NT2/D1 (cell line): Measurements from ENCODE around the gene WASHC4.
A peak's percentile ranks its signal among the peaks of the same experiment; 100 is the strongest.
"Not testable (repeated sequence)": the region's sequence is repeated elsewhere in the genome, so short reads cannot be mapped to it uniquely, and the experiment has no call there.

Source experiments
- DNase-seq: peaks from one replicate; pipeline ENCODE4 v3.0.0-alpha.2; 2011; ENCODE audit warnings: low read depth, low spot score
- H3K27me3 ChIP-seq: 2 replicates; pipeline ENCODE4 v1.6.0; 2011; ENCODE audit warnings: mild to moderate bottlenecking; ENCODE audit not compliant: insufficient read length, insufficient read depth
- H3K36me3 ChIP-seq: 2 replicates; pipeline ENCODE4 v1.6.1; 2011; ENCODE audit warnings: mild to moderate bottlenecking, low read length, mixed read lengths; ENCODE audit not compliant: insufficient read depth, insufficient read length
- H3K4me1 ChIP-seq: 2 replicates; pipeline ENCODE4 v1.5.1; 2011; ENCODE audit not compliant: insufficient read depth, insufficient read length
- H3K4me3 ChIP-seq: 2 replicates; pipeline ENCODE4 v1.5.1; 2011; ENCODE audit warnings: low read depth; ENCODE audit not compliant: insufficient read length
- H3K9ac ChIP-seq: 2 replicates; pipeline ENCODE4 v1.6.0; 2011; ENCODE audit warnings: low read depth; ENCODE audit not compliant: insufficient read length
- H3K9me3 ChIP-seq: 2 replicates; pipeline ENCODE4 v1.5.1; 2011; ENCODE audit warnings: mild to moderate bottlenecking, low read length; ENCODE audit not compliant: insufficient read depth
- SUZ12 ChIP-seq: IDR thresholded peaks from 2 replicates; pipeline ENCODE4 v1.6.1; 2011; ENCODE audit not compliant: insufficient read length, insufficient read depth; ENCODE audit errors: extremely low read depth
- YY1 ChIP-seq: IDR thresholded peaks from 2 replicates; pipeline ENCODE4 v1.6.1; 2011; ENCODE audit not compliant: insufficient read length, insufficient read depth
- ZNF274 ChIP-seq: IDR thresholded peaks from 2 replicates; pipeline ENCODE4 v1.6.1; 2011; ENCODE audit warnings: mild to moderate bottlenecking, low read depth, low read length

WASHC4 gene

GRCh38 chr12:105083551-105084105 lies 23.9 kb upstream of the WASHC4 start:
- H3K9ac ChIP-seq, result peak overlapping the region; percentile 44
- peaks cover 7% of the 10 kb centered on the region for H3K9me3 ChIP-seq
- peaks cover 23% of the 10 kb centered on the region for H3K27me3 ChIP-seq
- no peaks in the 10 kb centered on the region for H3K36me3 ChIP-seq
- TF ChIP-seq YY1 (no peak), SUZ12 (no peak), ZNF274 (no peak)
- DNase-seq, result no peak
- no peaks in the 10 kb centered on the region for H3K4me1 ChIP-seq
- peak overlapping the region; percentile 54 for H3K4me3 ChIP-seq

DNA sequence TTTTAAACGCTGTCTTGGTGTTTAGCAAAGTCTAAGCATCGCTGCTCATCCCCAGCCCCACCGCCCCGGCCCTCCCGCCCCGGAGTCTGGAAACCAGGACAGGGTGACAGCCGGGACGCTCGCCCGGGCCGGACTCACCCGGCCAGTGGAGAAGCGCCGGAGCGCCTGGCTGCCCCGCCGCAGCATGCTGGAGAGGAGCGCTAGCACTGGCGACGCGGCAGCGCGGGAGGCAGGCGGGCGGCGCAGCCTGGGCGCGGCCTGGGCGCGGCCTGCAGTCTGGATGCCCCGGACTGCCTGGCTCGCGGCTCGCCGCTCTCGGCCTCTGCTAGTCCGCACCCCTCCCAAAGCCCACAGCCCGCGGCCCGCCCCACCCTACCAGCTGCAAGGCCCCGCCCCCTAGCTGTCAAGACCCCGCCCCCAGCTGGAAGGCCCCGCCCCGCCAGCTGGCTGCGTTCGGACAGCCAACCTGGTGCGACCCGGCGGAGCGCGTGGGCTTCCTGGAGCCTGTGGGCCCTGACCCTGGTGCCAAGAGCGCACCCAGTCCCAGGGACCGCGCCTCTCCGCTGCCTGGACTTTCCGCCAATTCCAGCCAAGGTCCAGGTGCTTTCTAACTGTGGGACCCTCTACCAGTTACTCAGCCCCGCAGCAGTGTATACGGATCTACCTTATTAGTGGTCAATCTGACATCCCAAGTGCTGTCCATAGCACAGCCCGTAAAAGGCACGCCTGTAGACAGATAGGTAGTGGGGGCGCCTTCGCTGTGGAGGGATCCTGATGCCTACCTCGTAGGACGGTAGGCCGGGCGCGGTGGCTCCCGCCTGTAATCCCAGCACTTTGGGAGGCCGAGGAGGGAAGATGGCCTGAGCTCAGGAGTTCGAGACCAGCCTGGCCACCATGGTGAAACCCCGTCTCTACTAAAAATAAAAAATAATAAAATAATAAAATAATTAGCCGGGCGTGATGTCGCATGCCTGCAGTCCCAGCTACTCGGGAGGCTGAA lies 23.0 kb upstream of the WASHC4 start, which contains the start of gene ALDH1L2:
ALDH1L2 (minus strand) TSS at position 208 of the 1,000 bp plus-strand sequence; CDS start at position 186, 22 bp downstream.
- peak within 1 kb of the TSS; percentile 44 for H3K9ac ChIP-seq
- peaks cover 23% of the 10 kb centered on the region for H3K27me3 ChIP-seq
- peaks cover 7% of the 10 kb centered on the region for H3K9me3 ChIP-seq
- no peaks in the 10 kb centered on the region for H3K36me3 ChIP-seq
- H3K4me3 ChIP-seq, result peak within 1 kb of the TSS; percentile 54
- H3K4me1 ChIP-seq, result no peaks in the 10 kb centered on the region
- TF ChIP-seq SUZ12 (no peak), YY1 (no peak), ZNF274 (no peak)
- DNase-seq, result peak; percentile 61

- TF ChIP-seq SUZ12, result no peak
- TF ChIP-seq YY1, result no peak
- no peak for TF ChIP-seq ZNF274
- DNase-seq, result no peak
Measured at GRCh38 chr12:105085501-105085900, 22.0 kb upstream of the WASHC4 start.

DNA sequence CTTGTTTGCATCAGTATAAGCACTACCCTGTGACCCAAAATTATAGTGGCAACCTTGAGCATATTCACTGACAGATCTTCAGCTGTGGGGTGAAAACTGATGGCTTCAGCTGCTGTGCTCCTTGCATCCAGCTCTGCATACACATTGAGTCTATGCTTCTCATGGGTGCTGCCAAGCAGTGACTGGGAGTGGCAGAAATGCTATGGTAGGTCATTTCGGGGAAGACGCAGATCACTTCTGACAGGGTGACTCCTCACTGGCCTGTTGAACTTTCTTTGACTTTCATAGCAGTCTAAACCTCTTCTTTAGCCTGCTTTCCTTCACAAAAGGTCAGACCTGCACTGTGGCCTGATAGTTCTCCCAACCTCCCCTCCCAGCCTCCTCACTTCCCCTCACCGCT lies 17.7 kb upstream of the WASHC4 start:
- TF ChIP-seq YY1 (no peak), ZNF274 (no peak), SUZ12 (no peak)

More at GRCh38 chr12:105085501-105085900, 22.0 kb upstream of the WASHC4 start:
- Histone ChIP-seq H3K4me3 (no peak overlapping the region), H3K36me3 (no peaks in the 10 kb centered on the region), H3K9ac (no peak overlapping the region), H3K4me1 (no peaks in the 10 kb centered on the region), H3K9me3 (peaks cover 7% of the 10 kb centered on the region), H3K27me3 (peaks cover 23% of the 10 kb centered on the region)

GRCh38 chr12:105090361-105090760 lies 17.2 kb upstream of the WASHC4 start:
- no peaks in the 10 kb centered on the region for H3K27me3 ChIP-seq
- TF ChIP-seq YY1, result peak; percentile 49
- no peak for TF ChIP-seq ZNF274
- no peak overlapping the region for H3K9ac ChIP-seq

More for the DNA sequence above, 17.7 kb upstream of the WASHC4 start:
- Histone ChIP-seq H3K36me3 (no peaks in the 10 kb centered on the region), H3K9me3 (peaks cover 18% of the 10 kb centered on the region), H3K27me3 (peaks cover under 1% of the 10 kb centered on the region), H3K9ac (no peak overlapping the region), H3K4me1 (no peaks in the 10 kb centered on the region), H3K4me3 (no peak overlapping the region)
- DNase-seq, result no peak

GRCh38 chr12:105091476-105092206 lies 15.9 kb upstream of the WASHC4 start:
- no peaks in the 10 kb centered on the region for H3K27me3 ChIP-seq
- H3K9me3 ChIP-seq, result peaks cover 30% of the 10 kb centered on the region
- H3K4me3 ChIP-seq, result no peak overlapping the region
- H3K9ac ChIP-seq, result no peak overlapping the region
- DNase-seq, result no peak
- no peak for TF ChIP-seq YY1
- TF ChIP-seq ZNF274, result no peak
- no peak for TF ChIP-seq SUZ12
- H3K4me1 ChIP-seq, result no peaks in the 10 kb centered on the region
- no peaks in the 10 kb centered on the region for H3K36me3 ChIP-seq

More at GRCh38 chr12:105090361-105090760, 17.2 kb upstream of the WASHC4 start:
- Histone ChIP-seq H3K4me3 (no peak overlapping the region), H3K4me1 (no peaks in the 10 kb centered on the region), H3K9me3 (peaks cover 23% of the 10 kb centered on the region), H3K36me3 (no peaks in the 10 kb centered on the region)
- DNase-seq, result no peak

GRCh38 chr12:105092336-105092735 lies 15.2 kb upstream of the WASHC4 start:
- H3K4me1 ChIP-seq, result no peaks in the 10 kb centered on the region
- peaks cover 26% of the 10 kb centered on the region for H3K9me3 ChIP-seq
- no peaks in the 10 kb centered on the region for H3K36me3 ChIP-seq
- no peak overlapping the region for H3K9ac ChIP-seq
- no peak for TF ChIP-seq SUZ12
- H3K27me3 ChIP-seq, result no peaks in the 10 kb centered on the region
- H3K4me3 ChIP-seq, result peak overlapping the region; percentile 16
- DNase-seq, result peak; percentile 39

DNA sequence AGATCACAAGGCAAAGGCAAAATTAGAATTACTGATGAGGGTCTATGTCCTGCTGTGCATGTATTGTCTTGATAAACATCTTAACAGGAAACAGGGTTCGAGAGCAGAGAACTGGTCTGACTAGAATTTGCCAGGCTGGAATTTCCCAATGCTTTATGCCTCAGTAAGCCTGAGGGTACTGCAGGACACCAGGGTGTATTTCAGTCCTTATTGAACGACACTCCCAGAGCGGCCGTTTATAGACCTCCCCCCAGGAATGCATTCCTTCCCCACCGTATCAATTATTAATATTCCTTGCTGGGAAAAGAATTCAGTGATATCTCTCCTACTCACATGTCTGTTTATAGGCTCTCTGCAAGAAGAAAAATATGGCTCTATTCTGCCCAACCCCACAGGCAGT lies 12.2 kb upstream of the WASHC4 start:
- H3K9ac ChIP-seq, H3K27me3 ChIP-seq, DNase-seq, H3K4me1 ChIP-seq, H3K4me3 ChIP-seq, H3K36me3 ChIP-seq: not testable (repeated sequence)
- H3K9me3 ChIP-seq, result peaks cover 26% of the 10 kb centered on the region
